IMR-90 (cell line): ENCODE results near the gene ADAMTSL1. TPM values are rescaled to one million over a fixed set of nuclear protein-coding genes. Genes with fewer than 3 reads are reported as not detected.

ENCODE experiments used
- ATAC-seq: fragments of 200-7000 bp; cut with Tn5 transposase; 2 replicates; pipeline ENCODE4 v1.9.1; 2020; ENCODE audit warnings: low read depth, mild to moderate bottlenecking, moderate library complexity
- BruUV-seq: library from RNA; stranded (reverse); fragments of 400-500 nt; replicated peaks from 2 replicates; lab custom pipeline; 2021; lab: Mats Ljungman, UMichigan
- CTCF ChIA-PET: fragments of 300-600 bp; formaldehyde crosslinking; extraction: SDS; loops from one replicate; lab custom pipeline; 2021; ENCODE audit warnings: antibody characterized with exemption; lab: Yijun Ruan, JAX
- POLR2A ChIA-PET: fragments of 300-600 bp; sonication (Branson Sonifier 250); formaldehyde crosslinking; loops from one replicate; lab custom pipeline; 2022; ENCODE audit warnings: antibody characterized with exemption; ENCODE audit not compliant: unreplicated experiment; lab: Charles Lee
- DNase-seq: peaks from one replicate; pipeline ENCODE4 v3.0.0; 2013
- H2AFZ ChIP-seq: replicated peaks from 2 replicates; pipeline ENCODE3; 2013; ENCODE audit warnings: low read length, mild to moderate bottlenecking; ENCODE audit not compliant: poor library complexity
- H2AK5ac ChIP-seq: 2 replicates; pipeline ENCODE4 v1.6.1; 2013; ENCODE audit warnings: low read depth, low read length, inconsistent platforms
- H2AK9ac ChIP-seq: replicated peaks from 2 replicates; pipeline ENCODE3; 2013; ENCODE audit warnings: mild to moderate bottlenecking, low read depth, low read length, moderate library complexity; ENCODE audit not compliant: poor library complexity
- H2BK120ac ChIP-seq: 2 replicates; pipeline ENCODE4 v1.6.1; 2013; ENCODE audit warnings: low read depth, low read length, inconsistent platforms
- H2BK15ac ChIP-seq: 3 replicates; pipeline ENCODE4 v1.6.1; 2013; ENCODE audit warnings: low read depth, low read length, inconsistent platforms
- H2BK20ac ChIP-seq: 2 replicates; pipeline ENCODE4 v1.6.1; 2013; ENCODE audit warnings: low read depth, mild to moderate bottlenecking, inconsistent platforms, low read length, moderate library complexity
- H2BK5ac ChIP-seq: 2 replicates; pipeline ENCODE4 v1.6.1; 2013; ENCODE audit warnings: mild to moderate bottlenecking, low read depth, low read length, inconsistent platforms; ENCODE audit not compliant: poor library complexity, severe bottlenecking
- H3K14ac ChIP-seq: replicated peaks from 2 replicates; pipeline ENCODE4 v1.6.1; 2013; ENCODE audit warnings: low read depth, low read length, inconsistent platforms
- H3K18ac ChIP-seq: 2 replicates; pipeline ENCODE4 v1.6.1; 2013; ENCODE audit warnings: low read depth, low read length, control low read depth
- H3K23ac ChIP-seq: 2 replicates; pipeline ENCODE4 v1.6.1; 2013; ENCODE audit warnings: low read depth, low read length, inconsistent platforms
- H3K27ac ChIP-seq: 2 replicates; pipeline ENCODE4 v1.5.1; 2013; ENCODE audit warnings: mild to moderate bottlenecking, control low read depth, low read length; ENCODE audit not compliant: insufficient read depth
- H3K27me3 ChIP-seq: 2 replicates; pipeline ENCODE4 v1.6.1; 2013; ENCODE audit warnings: low read length; ENCODE audit not compliant: control insufficient read depth, insufficient read depth
- H3K36me3 ChIP-seq: 2 replicates; pipeline ENCODE4 v1.6.1; 2013; ENCODE audit warnings: low read length, mixed read lengths; ENCODE audit not compliant: control insufficient read depth, insufficient read depth
- H3K4ac ChIP-seq: 2 replicates; pipeline ENCODE4 v1.6.1; 2013; ENCODE audit warnings: low read depth, low read length, inconsistent platforms
- H3K4me1 ChIP-seq: 2 replicates; pipeline ENCODE4 v1.6.1; 2013; ENCODE audit warnings: low read length, mixed read lengths; ENCODE audit not compliant: control insufficient read depth, insufficient read depth
- H3K4me2 ChIP-seq: 2 replicates; pipeline ENCODE4 v1.6.1; 2013; ENCODE audit warnings: low read depth, mild to moderate bottlenecking, control low read depth, low read length, moderate library complexity
- H3K4me3 ChIP-seq: 2 replicates; pipeline ENCODE4 v1.5.1; 2013; ENCODE audit warnings: low read depth, mild to moderate bottlenecking, control low read depth, low read length, moderate library complexity; ENCODE audit not compliant: insufficient read depth
- H3K56ac ChIP-seq: 2 replicates; pipeline ENCODE4 v1.6.1; 2013; ENCODE audit warnings: low read length, inconsistent platforms; ENCODE audit not compliant: insufficient read depth; ENCODE audit errors: extremely low read depth
- H3K79me1 ChIP-seq, 2 experiments: 2 replicates each; pipeline ENCODE4 v1.6.1; 2013; ENCODE audit warnings: low read length in 2 of 2, inconsistent platforms in 1 of 2, low read depth in 1 of 2
- H3K9ac ChIP-seq: 2 replicates; pipeline ENCODE4 v1.6.1; 2013; ENCODE audit warnings: low read depth, low read length, control low read depth
- H3K9me1 ChIP-seq: 2 replicates; pipeline ENCODE4 v1.6.1; 2013; ENCODE audit warnings: low read length, inconsistent platforms; ENCODE audit not compliant: insufficient read depth
- H3K9me3 ChIP-seq: 2 replicates; pipeline ENCODE4 v1.6.1; 2013; ENCODE audit warnings: low read length; ENCODE audit not compliant: control insufficient read depth, insufficient read depth
- H4K20me1 ChIP-seq: 2 replicates; pipeline ENCODE4 v1.6.1; 2013; ENCODE audit warnings: low read length, inconsistent platforms; ENCODE audit not compliant: insufficient read depth
- H4K5ac ChIP-seq: 2 replicates; pipeline ENCODE4 v1.6.1; 2013; ENCODE audit warnings: mild to moderate bottlenecking, low read depth, low read length, control low read depth
- H4K8ac ChIP-seq, 2 experiments: 2 replicates each; pipeline ENCODE4 v1.6.1; 2013; ENCODE audit warnings: low read depth in 2 of 2, low read length in 2 of 2, control low read depth in 1 of 2, inconsistent platforms in 1 of 2
- H4K91ac ChIP-seq: 2 replicates; pipeline ENCODE4 v1.6.1; 2013; ENCODE audit warnings: low read depth, low read length, inconsistent platforms; ENCODE audit not compliant: insufficient read depth
- BHLHE40 ChIP-seq: fragments of 150-350 bp; IDR thresholded peaks from 2 replicates; pipeline ENCODE4 v1.6.1; 2016; ENCODE audit warnings: mild to moderate bottlenecking, low read depth, low read length
- CEBPB ChIP-seq: IDR thresholded peaks from 2 replicates; pipeline ENCODE4 v1.6.1; 2012; ENCODE audit warnings: low read depth, low read length, improper control_type of control experiment
- CHD1 ChIP-seq: IDR thresholded peaks from 2 replicates; pipeline ENCODE4 v1.6.1; 2012; ENCODE audit warnings: low read depth, low read length, improper control_type of control experiment
- FOS ChIP-seq: fragments of 150-350 bp; IDR thresholded peaks from 2 replicates; pipeline ENCODE4 v1.6.1; 2016; ENCODE audit warnings: low read depth, low read length
- MAFK ChIP-seq: IDR thresholded peaks from 2 replicates; pipeline ENCODE4 v1.6.1; 2012; ENCODE audit warnings: low read depth, low read length, improper control_type of control experiment
- MAZ ChIP-seq: IDR thresholded peaks from 2 replicates; pipeline ENCODE4 v1.6.1; 2012; ENCODE audit warnings: low read depth, mild to moderate bottlenecking, low read length, improper control_type of control experiment, moderate library complexity, borderline replicate concordance
- MXI1 ChIP-seq: IDR thresholded peaks from 2 replicates; pipeline ENCODE4 v1.6.1; 2012; ENCODE audit warnings: low read depth, mild to moderate bottlenecking, low read length, moderate library complexity, borderline replicate concordance
- NFE2L2 ChIP-seq: fragments of 150-350 bp; IDR thresholded peaks from 2 replicates; pipeline ENCODE4 v1.6.1; 2016; ENCODE audit warnings: low read depth, mild to moderate bottlenecking, low read length
- POLR2A ChIP-seq: IDR thresholded peaks from 2 replicates; pipeline ENCODE4 v1.6.1; 2012; ENCODE audit warnings: mild to moderate bottlenecking, low read depth, low read length
- RAD21 ChIP-seq: IDR thresholded peaks from 2 replicates; pipeline ENCODE4 v1.6.1; 2012; ENCODE audit warnings: low read length, improper control_type of control experiment
- RCOR1 ChIP-seq: IDR thresholded peaks from 2 replicates; pipeline ENCODE4 v1.6.1; 2012; ENCODE audit warnings: mild to moderate bottlenecking, low read length, improper control_type of control experiment; ENCODE audit not compliant: insufficient replicate concordance
- RFX5 ChIP-seq: IDR thresholded peaks from 2 replicates; pipeline ENCODE4 v1.8.0; 2012; ENCODE audit warnings: low read depth, mild to moderate bottlenecking, low read length, moderate library complexity
- SMC3 ChIP-seq: fragments of 150-350 bp; IDR thresholded peaks from 2 replicates; pipeline ENCODE4 v1.6.1; 2016; ENCODE audit warnings: low read depth, mild to moderate bottlenecking, antibody characterized with exemption, low read length, moderate library complexity
- WGBS, 2 experiments: methylation state at CpG; one replicate each; pipeline versions ENCODE4 v1.1.5 to v1.1.7; 2013; ENCODE audit warnings: missing lambda C conversion rate in 2 of 2; ENCODE audit not compliant: insufficient read length in 1 of 2; ENCODE audit errors: extremely low coverage in 2 of 2; 5-methylcytosine and 5-hydroxymethylcytosine counted together
- dilution Hi-C: fragments of 300-500 bp; cut with HindIII; formaldehyde crosslinking; loops from one replicate; pipeline ENCODE4 v1.14.3; 2018; ENCODE audit warnings: low sequenced_read_pairs; ENCODE audit not compliant: unreplicated experiment
- in situ Hi-C: fragments of 300-500 bp; cut with MboI; formaldehyde crosslinking; loops from 3 replicates; pipeline ENCODE4 v1.14.3; 2019; ENCODE audit warnings: low sequenced_read_pairs, inconsistent platforms, mixed read lengths
- intact Hi-C: fragments of 100-400 bp; cut with micrococcal nuclease; formaldehyde crosslinking; loops from 2 replicates; pipeline ENCODE4 v1.10.0; 2022
- polyA plus RNA-seq, 3 experiments: library from polyadenylated mRNA; depleted of rRNA; stranded (reverse); fragments of >200 nt; gene quantifications; 2 replicates each; pipeline ENCODE4 v1.2.3, GENCODE V29; 2012; ENCODE audit warnings: low replicate concordance in 1 of 3
- total RNA-seq: library from RNA; depleted of rRNA; stranded (reverse); fragments of >200 nt; gene quantifications from 2 replicates; pipeline ENCODE4 v1.2.3, GENCODE V29; 2012
- TF ChIP-seq, protein P1 (sequence below): fragments of 150-350 bp; IDR thresholded peaks from 2 replicates; pipeline ENCODE4 v1.6.1; 2016; ENCODE audit warnings: low read depth, mild to moderate bottlenecking, low read length, moderate library complexity, borderline replicate concordance
- TF ChIP-seq, protein P2 (sequence below): fragments of 150-350 bp; IDR thresholded peaks from 2 replicates; pipeline ENCODE4 v1.6.1; 2017; ENCODE audit warnings: mild to moderate bottlenecking, antibody characterized with exemption, low read length, low read depth
- TF ChIP-seq, protein P3 (sequence below): conservative IDR thresholded peaks from 2 replicates; pipeline ENCODE4 v1.5.1; 2012; ENCODE audit warnings: mild to moderate bottlenecking, low read depth, low read length, improper control_type of control experiment

Gene ADAMTSL1
- total and polyA plus RNA-seq, 2 of the 4 experiments (the other 2 are of a cell fraction): 38.2 to 62.2 TPM

DNA sequence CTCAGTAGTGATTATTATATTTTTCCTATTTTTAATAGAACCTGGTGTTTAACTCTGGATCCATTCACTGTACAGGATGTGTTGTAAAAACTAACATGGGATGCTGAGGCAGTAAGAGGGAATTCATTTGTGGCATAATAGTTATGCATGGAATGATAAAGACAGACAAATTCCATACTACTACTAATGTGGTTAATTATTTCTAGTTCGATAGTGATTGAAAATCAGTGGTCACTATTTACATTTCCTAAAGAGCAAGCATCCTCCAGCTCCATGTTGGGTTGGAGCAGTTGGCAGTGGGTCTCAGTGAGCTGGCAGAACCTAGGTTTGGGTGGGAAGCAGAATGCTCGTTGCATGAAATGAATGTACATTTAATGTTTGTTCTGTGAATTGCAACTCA is 436.5 kb downstream of the ADAMTSL1 start:
- Histone ChIP-seq H3K56ac (no peak overlapping the region), H4K5ac (no peak overlapping the region), H3K9ac (no peak overlapping the region), H3K23ac (peak overlapping the region; percentile 14; the same call in 1 of the 2 replicates), H2BK120ac (peak overlapping the region; percentile 40), H2AK5ac (no peak overlapping the region), H2AFZ (peak overlapping the region; percentile 41), H3K36me3 (no peaks in the 10 kb centered on the region), H2BK20ac (peak overlapping the region; percentile 27; the same call in 1 of the 2 replicates), H3K18ac (no peak overlapping the region; the same call in 1 of the 2 replicates), H3K9me3 (no peaks in the 10 kb centered on the region), H4K91ac (no peak overlapping the region), H3K4me1 (peaks cover 17% of the 10 kb centered on the region), H2AK9ac (no peak overlapping the region), H3K79me1 (no peaks in the 10 kb centered on the region), H3K27me3 (peaks cover 6% of the 10 kb centered on the region), H3K9me1 (peaks cover 11% of the 10 kb centered on the region), H3K27ac (peak overlapping the region; percentile 57; the same call in 1 of the 2 replicates), H4K8ac (0 out of 4 replicates have a peak overlapping the region, but pooled peaks of 1 of the 2 experiments have one; percentile 28), H2BK5ac (peak overlapping the region; percentile 22), H4K20me1 (no peaks in the 10 kb centered on the region), H3K4ac (peak overlapping the region; percentile 3; the same call in 1 of the 2 replicates), H2BK15ac (no peak overlapping the region), H3K14ac (0 out of 2 replicates have a peak overlapping the region, but pooled peaks have one; percentile 34), H3K4me2 (peak overlapping the region; percentile 84), H3K4me3 (no peak overlapping the region)
- DNase-seq: peak; percentile 52
- ChIA-PET CTCF (no interaction called here), POLR2A (no interaction called here)
- intact Hi-C loops: loop anchor here (5.0 kb wide), 1 partner anchor 468 kb away; no protein-coding TSS in a partner anchor
- peak; percentile 68 for ATAC-seq
- dilution Hi-C loops: no loop called here
- WGBS, 2 experiments: no CpG with 5 or more reads among the region's 2 CpGs
- no peak for TF ChIP-seq CHD1
- TF ChIP-seq POLR2A: no peak
- no peak for TF ChIP-seq BHLHE40
- TF ChIP-seq MXI1: no peak
- no peak for TF ChIP-seq SMC3
- TF ChIP-seq, protein P1, sequence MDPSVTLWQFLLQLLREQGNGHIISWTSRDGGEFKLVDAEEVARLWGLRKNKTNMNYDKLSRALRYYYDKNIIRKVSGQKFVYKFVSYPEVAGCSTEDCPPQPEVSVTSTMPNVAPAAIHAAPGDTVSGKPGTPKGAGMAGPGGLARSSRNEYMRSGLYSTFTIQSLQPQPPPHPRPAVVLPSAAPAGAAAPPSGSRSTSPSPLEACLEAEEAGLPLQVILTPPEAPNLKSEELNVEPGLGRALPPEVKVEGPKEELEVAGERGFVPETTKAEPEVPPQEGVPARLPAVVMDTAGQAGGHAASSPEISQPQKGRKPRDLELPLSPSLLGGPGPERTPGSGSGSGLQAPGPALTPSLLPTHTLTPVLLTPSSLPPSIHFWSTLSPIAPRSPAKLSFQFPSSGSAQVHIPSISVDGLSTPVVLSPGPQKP: no peak
- TF ChIP-seq RFX5: no peak
- no peak for TF ChIP-seq MAFK
- TF ChIP-seq MAZ: no peak
- no peak for TF ChIP-seq NFE2L2
- TF ChIP-seq CEBPB: no peak
- TF ChIP-seq, protein P2, sequence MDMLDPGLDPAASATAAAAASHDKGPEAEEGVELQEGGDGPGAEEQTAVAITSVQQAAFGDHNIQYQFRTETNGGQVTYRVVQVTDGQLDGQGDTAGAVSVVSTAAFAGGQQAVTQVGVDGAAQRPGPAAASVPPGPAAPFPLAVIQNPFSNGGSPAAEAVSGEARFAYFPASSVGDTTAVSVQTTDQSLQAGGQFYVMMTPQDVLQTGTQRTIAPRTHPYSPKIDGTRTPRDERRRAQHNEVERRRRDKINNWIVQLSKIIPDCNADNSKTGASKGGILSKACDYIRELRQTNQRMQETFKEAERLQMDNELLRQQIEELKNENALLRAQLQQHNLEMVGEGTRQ: no peak
- TF ChIP-seq RAD21: no peak
- TF ChIP-seq, protein P3, sequence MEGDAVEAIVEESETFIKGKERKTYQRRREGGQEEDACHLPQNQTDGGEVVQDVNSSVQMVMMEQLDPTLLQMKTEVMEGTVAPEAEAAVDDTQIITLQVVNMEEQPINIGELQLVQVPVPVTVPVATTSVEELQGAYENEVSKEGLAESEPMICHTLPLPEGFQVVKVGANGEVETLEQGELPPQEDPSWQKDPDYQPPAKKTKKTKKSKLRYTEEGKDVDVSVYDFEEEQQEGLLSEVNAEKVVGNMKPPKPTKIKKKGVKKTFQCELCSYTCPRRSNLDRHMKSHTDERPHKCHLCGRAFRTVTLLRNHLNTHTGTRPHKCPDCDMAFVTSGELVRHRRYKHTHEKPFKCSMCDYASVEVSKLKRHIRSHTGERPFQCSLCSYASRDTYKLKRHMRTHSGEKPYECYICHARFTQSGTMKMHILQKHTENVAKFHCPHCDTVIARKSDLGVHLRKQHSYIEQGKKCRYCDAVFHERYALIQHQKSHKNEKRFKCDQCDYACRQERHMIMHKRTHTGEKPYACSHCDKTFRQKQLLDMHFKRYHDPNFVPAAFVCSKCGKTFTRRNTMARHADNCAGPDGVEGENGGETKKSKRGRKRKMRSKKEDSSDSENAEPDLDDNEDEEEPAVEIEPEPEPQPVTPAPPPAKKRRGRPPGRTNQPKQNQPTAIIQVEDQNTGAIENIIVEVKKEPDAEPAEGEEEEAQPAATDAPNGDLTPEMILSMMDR: no peak
- no peak for TF ChIP-seq FOS
- TF ChIP-seq RCOR1: no peak
- no TSS peak for BruUV-seq
- in situ Hi-C loops: no loop called here
